GM18907 (cell line): ENCODE data around the gene KRT32.

ENCODE experiments used
- ATAC-seq: cut with Tn5 transposase; IDR thresholded peaks from one replicate; pipeline ENCODE4 v1.9.1; 2021; ENCODE audit warnings: mild to moderate bottlenecking, moderate library complexity; ENCODE audit not compliant: unreplicated experiment

KRT32 gene

DNA sequence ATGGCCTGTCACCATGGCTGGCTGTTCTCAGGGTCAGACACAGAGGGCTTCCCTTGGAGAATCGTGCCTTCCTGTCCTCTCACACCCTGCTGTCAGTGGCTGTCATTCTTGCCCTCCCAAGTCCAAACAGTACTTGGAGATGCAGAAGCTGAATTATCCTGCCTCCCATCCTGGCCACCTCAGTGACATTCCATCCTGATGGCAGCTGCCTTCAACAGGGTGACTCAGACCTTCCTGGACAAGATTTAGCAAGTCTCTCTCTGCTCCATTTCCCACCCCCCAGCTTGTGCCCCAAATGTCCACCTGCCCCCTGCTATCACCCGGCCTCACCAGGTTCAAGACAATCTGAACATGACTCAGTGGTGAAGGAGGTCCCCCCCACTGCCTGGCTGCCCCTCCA, 27.3 kb upstream of the KRT32 start:
- no peak for ATAC-seq

GRCh38 chr17:41492771-41493170, 25.6 kb upstream of the KRT32 start:
- ATAC-seq: no peak

DNA sequence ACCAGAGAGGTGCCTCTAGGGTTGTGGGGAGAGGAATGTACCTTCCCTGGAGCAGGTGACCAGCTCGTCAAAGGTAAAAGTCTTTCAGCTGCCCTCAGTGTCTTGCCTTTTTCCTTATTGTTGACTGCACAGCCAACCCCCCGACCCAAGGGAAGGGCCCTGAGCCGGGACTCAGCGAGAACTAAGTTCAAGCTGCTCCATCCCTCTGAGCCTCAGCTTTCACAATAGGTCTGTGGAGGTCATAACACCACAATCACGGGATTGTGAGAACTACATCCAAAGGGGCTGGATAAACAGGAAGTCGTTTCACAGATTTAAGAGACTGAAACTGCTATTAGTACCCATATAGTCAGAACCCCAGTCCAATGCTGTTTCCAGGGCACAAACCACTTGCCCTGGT, 25.2 kb upstream of the KRT32 start:
- ATAC-seq: no peak

DNA sequence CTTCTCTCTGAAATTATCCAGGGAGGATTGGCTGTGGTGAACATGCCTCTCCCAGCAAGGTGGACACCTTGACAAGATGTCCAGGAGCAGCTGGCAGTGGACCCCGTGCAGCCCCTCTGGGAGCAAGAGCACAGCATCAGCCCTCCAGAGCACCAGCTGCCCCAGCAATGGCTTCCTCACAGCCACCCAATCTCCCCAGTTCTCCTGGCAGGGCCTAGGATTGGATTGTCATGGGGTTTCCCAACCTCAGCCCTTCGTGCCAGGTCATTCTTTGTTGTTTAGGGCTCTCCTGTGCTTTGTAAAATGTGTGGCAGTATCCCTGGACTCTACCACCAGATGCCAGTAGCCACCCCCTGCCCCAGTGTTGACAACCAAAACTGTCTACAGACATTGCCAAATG, 24.3 kb upstream of the KRT32 start:
- ATAC-seq: no peak

DNA sequence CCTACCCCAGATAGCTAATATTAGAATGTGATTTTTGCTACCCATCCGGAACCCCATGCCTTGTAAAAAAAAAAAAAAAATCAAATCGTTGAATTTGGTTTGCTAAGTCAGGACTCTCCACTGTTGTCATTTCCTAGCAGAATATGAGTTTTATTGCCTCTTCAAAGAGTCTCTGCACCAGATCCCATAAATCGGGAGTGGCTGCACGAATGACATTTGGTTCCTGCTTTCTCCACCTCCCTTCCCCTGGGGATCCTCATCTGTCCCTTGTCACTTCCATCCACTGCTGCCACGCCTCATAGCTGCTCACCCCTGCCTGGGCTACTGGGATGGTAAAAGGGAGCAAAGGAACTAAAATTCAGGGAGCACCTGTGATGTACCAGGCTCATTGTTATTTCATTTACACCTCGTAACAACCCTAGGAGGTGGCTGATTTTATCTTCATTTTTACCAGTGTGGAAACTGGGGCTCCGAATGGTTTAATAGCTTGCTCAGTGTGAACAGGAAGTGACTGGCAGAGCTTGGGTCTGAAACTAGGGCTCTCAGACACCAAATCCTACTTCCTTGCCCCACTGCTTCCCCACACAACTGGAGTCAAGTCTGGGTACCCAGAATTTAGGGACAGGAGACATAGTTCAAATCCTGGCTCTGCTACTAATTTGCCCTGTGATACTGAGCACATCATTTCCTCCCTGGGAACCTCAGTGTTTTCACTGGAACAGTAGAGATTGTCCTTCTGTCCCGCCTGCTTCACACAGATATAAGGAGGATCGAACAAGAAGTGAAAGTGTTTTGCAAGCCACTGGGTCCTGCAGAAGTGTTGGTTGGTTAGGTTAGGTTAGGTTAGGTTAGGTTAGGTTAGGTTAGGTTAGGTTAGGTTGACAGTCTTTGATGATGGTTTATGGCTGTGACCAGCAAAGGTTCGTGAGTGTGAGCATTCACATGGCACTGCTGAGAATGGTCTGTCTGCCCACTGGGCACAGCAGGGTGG, 23.1 kb upstream of the KRT32 start:
- no peak for ATAC-seq

DNA sequence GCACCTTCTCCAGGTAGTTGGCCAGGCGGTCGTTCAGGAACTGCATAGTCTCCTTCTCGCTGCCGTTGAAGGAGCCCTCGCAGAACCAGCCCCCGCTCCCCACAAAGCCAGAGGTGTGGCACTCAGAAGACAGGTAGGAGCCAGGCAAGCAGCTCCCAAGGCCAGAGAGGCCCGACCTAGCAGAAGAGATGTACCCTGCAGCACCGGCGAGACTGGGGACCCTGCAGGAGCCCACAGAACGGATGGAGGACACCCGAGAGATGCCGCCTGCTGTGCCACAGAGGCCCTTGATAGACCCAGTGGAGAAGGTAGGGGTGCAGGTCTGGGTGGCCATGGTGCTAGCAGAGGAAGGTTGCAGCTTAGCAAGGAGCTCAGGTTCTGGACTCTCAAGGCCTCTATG, 22.3 kb upstream of the KRT32 start, which contains the start of gene KRT36:
KRT36 (minus strand) TSS at position 380 of the 400 bp plus-strand sequence; CDS start at position 334, 46 bp downstream.
- ATAC-seq: no peak

- no peak for ATAC-seq
Observed at GRCh38 chr17:41486809-41487530, 19.8 kb upstream of the KRT32 start.

DNA sequence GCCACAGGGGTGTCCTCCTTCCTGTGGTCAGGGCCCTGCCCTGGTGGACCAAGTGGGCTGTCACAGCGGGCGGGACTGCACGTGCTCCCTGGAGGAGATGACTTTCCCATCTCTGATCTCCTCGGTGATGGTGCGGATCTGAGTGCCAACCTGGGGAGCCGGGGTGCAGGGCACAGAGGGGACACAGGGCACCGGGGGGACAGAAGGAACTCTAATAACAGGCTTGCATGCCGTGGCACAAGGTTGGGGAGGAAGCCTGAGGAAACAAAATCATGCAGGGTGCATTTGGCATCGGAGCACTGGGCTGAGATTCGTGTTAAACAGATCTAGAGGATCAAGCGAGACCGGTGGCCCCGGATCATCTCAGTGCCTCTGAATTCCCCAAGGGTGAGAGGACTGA, 19.1 kb upstream of the KRT32 start:
- no peak for ATAC-seq

DNA sequence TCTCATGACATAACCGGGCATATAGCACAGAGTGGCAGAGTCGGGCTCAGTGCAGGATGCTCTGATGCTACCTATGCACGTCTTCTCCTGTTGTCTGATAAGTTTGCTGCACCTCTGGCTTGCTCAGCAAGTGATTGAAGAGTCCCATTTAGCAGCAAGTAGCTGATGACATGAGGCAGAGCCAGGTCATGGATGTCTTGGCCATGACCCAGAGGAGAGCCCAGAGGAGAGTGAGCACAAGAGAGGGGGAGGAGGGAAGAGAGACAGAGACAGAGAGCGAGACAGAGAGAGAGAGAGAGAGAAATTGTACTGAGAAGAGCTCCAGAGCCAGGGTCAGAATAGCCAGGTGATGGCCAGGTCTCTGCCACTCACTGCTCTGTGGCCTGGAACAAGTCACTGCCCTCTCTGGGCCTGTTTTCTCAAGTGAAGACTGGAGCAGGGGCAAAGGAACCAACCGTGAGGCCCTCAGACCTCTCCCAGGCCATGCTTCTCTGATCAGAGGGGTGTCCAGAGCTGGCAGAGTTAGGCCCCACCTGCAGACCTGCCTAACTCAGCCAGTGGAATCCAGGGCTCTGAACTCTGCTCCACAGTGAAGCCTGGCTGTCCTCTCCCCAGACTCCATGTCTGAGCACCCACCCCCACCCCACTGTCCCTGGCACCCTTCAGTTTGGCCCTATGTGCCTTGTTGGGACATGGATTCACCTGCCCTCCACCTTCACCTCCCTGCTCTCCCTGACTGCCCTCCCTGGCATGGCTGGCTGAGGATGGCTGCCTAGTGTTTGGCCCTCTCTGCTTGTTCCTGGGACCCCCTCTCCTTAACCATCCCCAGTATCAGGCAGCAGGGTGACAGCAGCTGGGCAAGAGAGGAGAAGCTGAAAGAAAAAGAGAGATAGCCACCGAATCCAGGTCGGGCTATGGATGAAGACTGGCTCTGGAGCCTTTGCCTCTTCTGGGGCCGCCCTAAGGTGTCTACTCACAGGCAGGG, 18.0 kb upstream of the KRT32 start:
- no peak for ATAC-seq

DNA sequence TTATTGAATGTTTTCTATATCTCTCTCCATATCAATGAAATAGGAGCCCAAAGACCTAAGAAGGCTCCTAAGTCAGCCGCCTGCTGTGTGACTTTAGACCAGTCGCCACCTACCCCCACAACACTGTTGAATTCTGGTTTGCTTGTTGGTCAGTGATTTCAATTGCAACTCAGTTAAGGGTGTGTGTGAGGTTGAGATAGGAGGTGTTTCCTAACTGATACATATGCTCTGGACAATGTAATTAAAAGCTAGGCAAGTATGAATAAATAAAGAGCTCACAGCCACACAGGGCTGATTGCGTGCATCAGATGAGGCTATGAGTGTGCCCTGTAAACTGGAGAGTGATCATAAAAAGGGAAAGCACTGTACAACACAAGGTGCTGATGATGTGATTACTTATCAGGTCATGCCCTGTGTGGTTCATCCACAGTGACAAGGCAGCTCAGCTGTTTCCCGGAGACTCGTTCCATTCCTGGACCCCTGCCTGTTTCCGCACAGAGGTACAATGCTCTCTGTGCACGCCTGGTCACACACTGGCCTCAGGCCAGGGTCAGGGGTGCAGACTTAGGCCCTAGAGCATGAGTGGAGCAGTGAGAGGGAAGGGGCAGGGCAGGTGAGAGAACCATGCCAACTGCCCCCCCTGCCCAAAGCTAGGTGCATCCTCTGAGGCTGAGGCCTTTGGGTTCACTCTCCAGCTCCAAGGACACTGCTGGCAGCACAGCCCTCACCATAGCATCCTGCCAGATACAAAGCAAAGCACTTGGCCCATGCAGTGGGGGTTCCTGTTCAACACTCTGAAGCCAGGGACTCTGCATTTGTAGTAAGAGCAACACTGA, 17.0 kb upstream of the KRT32 start:
- no peak for ATAC-seq

GRCh38 chr17:41483531-41483930, 16.3 kb upstream of the KRT32 start:
- ATAC-seq: no peak

GRCh38 chr17:41481036-41481435, 13.8 kb upstream of the KRT32 start, which contains the start of gene KRT35:
KRT35 (minus strand) TSS chr17:41481151; CDS start chr17:41481097, 54 bp downstream.
- ATAC-seq: no peak

DNA sequence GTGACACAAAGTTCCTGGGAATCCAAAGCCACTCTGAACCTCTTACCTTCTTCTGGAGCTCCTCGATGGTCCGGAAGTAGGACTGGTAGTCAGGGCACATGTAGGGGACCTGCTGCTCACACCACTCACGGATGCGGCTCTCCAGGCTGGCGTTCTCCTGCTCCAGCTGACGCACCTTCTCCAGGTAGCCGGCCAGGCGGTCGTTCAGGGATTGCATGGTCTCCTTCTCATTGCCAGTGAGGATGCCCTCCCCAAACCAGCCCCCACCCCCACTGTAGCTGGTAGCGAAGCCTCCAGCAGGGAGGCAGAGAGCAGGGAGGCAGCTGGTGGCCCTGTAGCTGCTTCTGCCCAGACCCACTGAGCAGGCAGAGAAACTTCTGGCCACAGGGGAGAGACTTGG, 13.4 kb upstream of the KRT32 start:
- ATAC-seq: no peak

GRCh38 chr17:41480136-41480535, 12.9 kb upstream of the KRT32 start:
- ATAC-seq: no peak

- no peak for ATAC-seq
Observed at GRCh38 chr17:41478237-41478636, 11.1 kb upstream of the KRT32 start.

- no peak for ATAC-seq
Observed at GRCh38 chr17:41476866-41477815, 10.0 kb upstream of the KRT32 start.

DNA sequence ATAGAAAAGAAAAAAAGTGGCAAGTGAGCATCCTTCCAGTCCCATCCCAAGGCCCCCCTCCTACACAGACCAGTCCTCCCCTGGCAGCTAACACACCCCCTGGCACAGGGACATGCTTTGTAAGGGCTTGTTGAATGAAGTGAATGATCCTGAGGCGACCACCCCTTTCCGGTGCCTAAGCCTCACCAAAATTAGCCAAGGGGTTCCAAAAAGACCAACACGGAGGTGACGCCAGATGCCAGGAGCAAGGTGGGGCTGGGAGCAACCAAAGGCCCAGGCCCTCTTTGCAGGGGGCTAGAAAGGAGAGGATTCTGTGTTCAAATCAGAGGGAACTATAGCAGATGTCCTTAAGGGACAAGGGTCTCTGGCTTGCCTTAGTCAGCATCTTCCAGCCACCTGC, 8.2 kb upstream of the KRT32 start:
- no peak for ATAC-seq

GRCh38 chr17:41474863-41475262, 7.7 kb upstream of the KRT32 start:
- no peak for ATAC-seq

DNA sequence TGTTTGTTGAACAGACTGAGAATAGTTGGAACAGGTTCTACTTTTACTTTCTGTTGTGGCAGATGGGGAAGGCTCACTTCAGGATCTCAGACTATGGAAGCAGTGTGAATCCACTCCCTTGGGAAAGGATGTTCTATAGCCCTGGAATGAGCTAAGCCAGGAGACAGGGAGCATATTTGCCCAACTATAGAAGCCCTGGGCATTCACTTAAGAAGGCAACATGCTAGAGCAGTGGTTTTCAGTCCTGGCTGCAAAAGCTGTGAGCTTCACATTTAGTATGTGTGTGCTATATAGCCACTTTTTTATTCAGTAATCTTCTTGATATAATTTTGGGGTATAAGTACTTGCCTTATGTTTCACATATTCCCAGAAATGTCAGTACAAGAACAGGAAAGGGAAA, 1.2 kb upstream of the KRT32 start:
- ATAC-seq: no peak
